NCI-H187 treated with DMSO at 0.1 percent for 48 hours (cell line): ENCODE results near the gene EPHA6.

Experiments
- DNase-seq: peaks from one replicate; lab custom pipeline; 2025; lab: John Stamatoyannopoulos, UW

Gene EPHA6

GRCh38 chr3:96813820-96814650 lies at the start of gene EPHA6:
Gene EPHA6, plus strand, starts transcription at chr3:96814594.
- peak; percentile 0 for DNase-seq

DNA sequence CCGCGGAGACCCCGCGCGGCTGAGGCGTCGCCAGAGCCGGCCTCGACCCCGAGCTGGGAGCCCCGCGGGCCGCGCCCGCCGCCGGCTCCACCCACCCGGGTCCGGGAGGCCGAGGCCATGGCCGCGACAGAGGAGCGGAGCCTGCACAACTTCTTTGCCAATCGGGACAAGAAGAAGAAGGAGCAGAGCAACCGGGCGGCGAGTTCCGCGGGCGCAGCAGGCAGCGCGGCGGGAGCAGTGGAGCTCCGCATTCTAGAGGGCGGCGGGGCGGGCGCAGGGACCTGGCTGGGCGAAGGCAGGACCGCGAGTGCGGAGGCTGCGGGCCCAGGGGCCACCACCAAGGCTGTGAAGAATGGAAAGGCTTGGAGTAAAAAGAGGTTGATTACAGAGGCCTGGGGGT lies 37.6 kb upstream of the EPHA6 start:
- no peak for DNase-seq

DNA sequence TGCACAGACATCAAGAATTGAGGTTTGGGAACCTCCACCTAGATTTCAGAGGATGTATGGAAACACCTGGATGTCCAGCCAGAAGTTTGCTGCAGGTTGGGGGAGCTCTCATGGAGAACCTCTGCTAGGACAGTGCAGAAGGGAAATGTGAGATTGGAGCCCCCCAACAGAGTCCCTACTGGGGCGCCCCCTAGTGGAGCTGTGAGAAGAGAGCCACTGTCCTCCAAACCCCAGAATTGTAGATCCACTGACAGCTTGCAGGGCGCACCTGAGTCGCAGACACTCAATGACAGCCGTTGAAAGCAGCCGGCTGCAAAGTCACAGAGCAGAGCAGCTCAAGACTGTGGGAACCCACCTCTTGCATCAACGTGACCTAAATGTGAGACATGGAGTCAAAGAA lies 34.6 kb upstream of the EPHA6 start:
- DNase-seq, result no peak

DNA sequence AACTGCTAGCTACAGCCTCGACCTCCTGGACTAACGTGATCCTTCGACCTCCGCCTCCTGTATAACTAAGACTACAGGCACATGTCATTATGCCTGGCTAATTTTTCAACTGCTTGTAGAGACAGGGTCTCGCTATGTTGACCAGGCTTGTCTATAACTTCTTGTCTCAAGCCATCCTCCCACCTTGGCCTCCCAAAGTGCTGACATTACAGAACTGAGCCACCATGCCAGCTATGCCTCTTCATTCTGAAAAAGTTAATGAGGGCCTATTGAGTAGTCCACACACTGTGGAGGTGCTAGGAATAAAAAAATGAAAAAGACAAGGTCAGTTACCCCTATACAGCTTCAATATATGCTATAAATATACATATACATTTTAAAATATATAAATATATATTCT lies 18.3 kb upstream of the EPHA6 start:
- DNase-seq, result no peak

DNA sequence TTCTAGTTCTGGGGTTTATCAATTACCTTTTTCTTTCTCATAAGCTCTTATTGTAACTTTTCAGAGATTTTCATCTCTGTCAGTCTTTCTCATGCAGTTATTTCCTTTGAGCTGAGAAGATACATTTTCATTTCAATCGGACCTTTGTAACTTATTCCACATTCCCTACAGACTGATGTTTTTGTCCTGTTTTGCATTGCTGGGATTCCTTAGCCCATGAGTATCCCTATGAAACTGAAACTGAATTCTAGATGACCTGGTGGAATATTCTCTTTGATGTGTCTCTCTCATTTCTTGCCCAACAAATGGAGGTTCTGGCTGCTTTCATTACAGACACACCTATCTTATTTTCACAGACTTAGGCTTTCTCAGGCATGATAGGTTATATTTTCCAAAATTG lies 10.5 kb upstream of the EPHA6 start:
- no peak for DNase-seq

DNA sequence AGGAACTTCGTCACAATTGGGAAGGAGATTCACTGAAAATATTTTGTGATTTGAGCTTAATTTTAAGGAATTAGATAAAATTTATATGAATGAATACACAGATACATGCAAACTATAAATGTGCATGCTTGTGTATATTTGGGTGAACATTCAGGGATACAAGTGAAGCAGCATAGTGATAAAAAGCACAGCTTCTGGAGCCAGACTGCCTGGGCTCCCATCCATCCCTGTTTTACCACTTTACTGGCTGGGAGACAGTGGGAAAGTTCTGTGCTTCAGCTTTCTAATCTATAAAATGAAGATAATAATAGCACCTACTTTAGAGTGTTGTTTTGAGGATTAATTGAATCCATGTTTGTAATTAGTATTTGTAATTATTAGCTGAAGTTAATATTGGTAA lies 8.1 kb upstream of the EPHA6 start:
- no peak for DNase-seq

GRCh38 chr3:96813134-96813819 lies 1.1 kb upstream of the EPHA6 start:
- DNase-seq, result peak; percentile 4

- DNase-seq, result no peak
Measured at GRCh38 chr3:96814651-96815567, 515 bp downstream of the EPHA6 start.

GRCh38 chr3:96831175-96831574 lies 16.8 kb downstream of the EPHA6 start:
- no peak for DNase-seq

GRCh38 chr3:96833301-96833700 lies 18.9 kb downstream of the EPHA6 start:
- no peak for DNase-seq

- no peak for DNase-seq
Measured at GRCh38 chr3:96836153-96836915, 21.9 kb downstream of the EPHA6 start.

DNA sequence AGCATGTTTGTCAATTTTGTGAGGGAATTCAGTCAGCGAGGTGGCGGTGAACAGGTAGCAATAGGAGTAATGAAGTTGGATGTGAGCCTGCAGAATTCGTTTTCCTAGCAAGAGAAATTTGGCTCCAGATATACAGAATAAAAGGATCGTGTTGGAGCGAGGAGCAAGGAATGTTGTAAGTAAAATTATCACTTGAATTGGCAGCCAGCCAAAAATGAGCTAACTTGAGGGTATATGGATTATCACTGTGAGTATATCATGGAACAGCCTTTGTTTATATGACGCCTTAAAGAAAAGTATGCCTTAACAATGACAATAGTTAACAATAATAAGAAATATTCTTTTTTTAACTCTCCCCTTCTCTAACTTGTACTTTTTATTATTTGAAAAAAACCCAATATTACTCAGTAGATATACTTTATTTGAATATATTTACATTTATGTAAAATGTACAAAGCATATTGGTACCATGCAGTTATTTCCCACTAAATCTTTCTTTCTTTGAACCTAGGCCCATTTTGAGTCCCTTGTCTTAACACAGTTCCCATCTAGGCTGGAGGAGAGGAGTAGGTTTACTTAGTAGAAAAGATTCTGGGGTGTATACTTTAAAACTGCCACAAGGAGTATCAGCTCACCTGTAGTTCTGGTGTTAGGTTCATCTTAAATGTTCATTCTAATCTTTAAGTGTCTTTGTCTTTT lies 29.3 kb downstream of the EPHA6 start:
- DNase-seq, result no peak

- DNase-seq, result no peak
Measured at GRCh38 chr3:96844204-96844514, 29.8 kb downstream of the EPHA6 start.

DNA sequence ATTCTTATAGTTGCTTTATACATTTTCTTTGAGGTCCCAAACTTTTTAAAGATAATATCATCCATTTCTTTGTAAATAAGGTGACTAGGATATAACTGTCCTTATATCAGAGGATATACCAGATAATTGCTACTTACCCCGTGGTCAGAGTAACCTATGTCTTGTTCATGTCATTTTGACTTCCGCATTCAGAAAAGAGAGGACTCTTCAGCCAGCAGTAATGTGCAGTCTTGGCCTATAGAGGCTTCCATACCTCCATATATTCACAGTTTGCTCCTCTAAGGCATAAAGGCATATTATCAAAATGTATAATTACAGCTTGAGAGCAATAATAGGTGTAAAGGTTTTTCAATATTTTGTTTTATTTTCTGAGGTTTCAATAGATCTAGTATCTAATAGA lies 38.5 kb downstream of the EPHA6 start:
- DNase-seq, result no peak

DNA sequence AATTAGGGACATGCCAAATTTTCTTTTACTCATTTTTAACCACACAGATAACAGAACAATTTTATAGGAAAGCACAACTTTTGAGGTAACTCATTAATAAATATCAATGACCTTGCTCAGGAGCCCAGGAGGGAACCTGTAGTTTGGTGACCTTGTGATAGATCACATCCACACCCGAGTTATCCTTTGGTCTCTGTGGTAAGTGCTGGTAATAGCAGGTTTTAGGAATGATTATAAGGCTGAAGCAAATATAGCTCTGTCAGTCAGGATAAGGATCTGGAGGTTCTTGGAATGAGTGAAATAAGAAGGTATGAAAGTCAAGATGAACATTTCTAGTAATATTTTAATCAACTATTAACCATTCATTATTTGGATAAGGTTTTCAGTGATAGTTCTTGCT lies 46.5 kb downstream of the EPHA6 start:
- DNase-seq, result no peak

DNA sequence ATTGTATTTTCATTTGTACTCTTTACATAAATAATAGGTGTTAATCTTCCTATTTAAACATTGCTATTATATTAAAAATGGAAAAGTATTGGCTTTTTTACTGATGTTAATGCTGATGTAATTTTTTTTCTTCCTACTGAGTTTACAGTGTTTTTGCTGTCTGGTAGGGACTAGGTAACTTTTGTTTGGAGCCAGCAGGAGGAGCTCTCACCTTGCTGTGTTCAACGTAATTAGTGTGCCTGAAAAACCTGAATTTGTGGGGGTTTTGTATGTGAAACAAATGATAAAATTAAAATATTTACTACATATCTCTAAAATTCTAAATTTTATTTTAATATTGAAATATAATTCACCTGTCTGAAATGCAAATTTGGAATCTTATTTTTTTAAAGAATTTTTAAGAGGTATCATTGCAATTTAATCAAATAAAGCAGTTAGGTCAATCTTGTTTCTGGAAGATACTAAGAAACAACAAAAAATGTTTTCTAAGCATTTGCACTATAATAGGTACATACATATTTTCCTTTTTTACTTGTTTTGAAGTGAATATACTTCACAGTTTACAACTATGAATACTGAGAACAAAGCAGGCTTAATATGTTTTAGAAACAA lies 48.8 kb downstream of the EPHA6 start:
- DNase-seq, result no peak

DNA sequence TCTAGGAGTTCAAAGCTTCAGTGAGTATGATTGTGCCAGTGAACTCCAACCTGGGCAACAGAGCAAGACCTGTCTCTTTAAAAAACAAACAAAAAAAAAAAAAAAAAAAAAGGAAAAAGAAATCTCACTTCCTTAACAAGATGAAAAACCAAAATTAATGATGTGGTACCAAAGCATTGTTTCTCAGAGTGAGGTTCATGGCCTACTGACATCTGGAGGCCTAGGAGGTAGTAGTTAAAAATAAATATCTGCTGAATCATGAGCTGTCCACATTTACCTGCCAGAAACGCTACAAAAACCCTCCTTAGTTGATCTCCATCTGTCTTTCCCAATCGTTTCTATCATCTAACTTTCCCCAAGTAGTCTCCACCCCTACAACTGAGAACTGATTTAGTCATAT lies 51.2 kb downstream of the EPHA6 start:
- no peak for DNase-seq

GRCh38 chr3:96869316-96869715 lies 54.9 kb downstream of the EPHA6 start:
- no peak for DNase-seq

GRCh38 chr3:96877510-96877909 lies 63.1 kb downstream of the EPHA6 start:
- DNase-seq, result no peak

DNA sequence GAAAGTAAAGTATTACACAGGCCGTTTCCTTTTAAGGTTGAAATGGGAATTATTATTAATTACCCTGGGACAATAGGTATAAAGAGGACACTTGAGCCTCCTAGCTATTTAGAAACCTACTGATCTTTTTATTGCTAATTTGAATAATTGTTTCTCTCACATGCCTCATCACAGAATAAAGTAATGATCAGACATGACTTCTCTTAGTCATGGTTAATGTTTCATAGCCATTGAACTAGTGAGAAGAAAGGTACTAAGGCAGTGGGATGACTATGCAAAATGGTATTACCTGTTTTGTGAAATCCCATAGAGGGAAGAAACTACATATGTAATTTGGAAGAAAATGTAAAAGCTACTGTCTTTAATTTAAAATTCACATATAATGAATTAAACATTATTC lies 85.6 kb downstream of the EPHA6 start:
- no peak for DNase-seq

GRCh38 chr3:96900566-96900965 lies 86.2 kb downstream of the EPHA6 start:
- DNase-seq, result no peak
